Prostate gland (tissue), 2 donors: ENCODE measurements around the gene LHX4.

Source experiments
- POLR2A ChIP-seq: fragments of 450-650 bp; IDR thresholded peaks from one replicate; pipeline ENCODE4 v1.6.1; 2016; ENCODE audit warnings: antibody characterized with exemption, mild to moderate bottlenecking
- POLR2AphosphoS5 ChIP-seq: sonication (generic); formaldehyde crosslinking; IDR thresholded peaks from one replicate; pipeline ENCODE4 v1.6.1; 2017; ENCODE audit warnings: antibody characterized with exemption
- TF ChIP-seq, protein P1 (sequence below), 4 experiments: fragments of 200-600 bp in 2 of 4; fragments of 450-650 bp in 2 of 4; sonication (generic) in 2 of 4; IDR thresholded peaks; 1 replicate in 3 of 4; 2 replicates in 1 of 4; pipeline ENCODE4 v1.5.1; 2016 to 2019; ENCODE audit warnings: antibody characterized with exemption in 4 of 4, mild to moderate bottlenecking in 2 of 4, moderate library complexity in 2 of 4

DNA sequence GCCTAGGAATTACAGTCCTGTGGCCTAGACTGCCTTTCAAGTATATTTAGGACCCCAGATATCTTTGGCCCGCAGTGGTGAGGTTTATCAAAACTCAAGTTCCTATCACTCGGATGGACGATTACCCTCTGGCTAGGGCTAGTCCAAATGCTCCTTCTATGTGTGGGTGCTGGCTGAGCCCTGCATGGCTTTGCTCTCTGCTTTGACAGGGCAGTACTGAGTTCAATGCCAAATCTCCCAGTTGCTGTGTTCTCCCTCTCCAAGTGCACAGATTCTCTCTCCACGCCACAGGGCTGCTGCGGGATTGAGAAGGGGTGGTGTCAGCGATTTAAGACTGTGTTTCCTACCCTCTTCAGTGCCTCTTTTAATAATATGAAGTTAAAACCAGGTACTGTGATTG, 97.0 kb downstream of the LHX4 start:
- TF ChIP-seq, protein P1, sequence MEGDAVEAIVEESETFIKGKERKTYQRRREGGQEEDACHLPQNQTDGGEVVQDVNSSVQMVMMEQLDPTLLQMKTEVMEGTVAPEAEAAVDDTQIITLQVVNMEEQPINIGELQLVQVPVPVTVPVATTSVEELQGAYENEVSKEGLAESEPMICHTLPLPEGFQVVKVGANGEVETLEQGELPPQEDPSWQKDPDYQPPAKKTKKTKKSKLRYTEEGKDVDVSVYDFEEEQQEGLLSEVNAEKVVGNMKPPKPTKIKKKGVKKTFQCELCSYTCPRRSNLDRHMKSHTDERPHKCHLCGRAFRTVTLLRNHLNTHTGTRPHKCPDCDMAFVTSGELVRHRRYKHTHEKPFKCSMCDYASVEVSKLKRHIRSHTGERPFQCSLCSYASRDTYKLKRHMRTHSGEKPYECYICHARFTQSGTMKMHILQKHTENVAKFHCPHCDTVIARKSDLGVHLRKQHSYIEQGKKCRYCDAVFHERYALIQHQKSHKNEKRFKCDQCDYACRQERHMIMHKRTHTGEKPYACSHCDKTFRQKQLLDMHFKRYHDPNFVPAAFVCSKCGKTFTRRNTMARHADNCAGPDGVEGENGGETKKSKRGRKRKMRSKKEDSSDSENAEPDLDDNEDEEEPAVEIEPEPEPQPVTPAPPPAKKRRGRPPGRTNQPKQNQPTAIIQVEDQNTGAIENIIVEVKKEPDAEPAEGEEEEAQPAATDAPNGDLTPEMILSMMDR (IDR thresholded peaks at IDR 0.05): no peak
- TF ChIP-seq POLR2A (no peak), POLR2AphosphoS5 (no peak)
